Cardiac muscle cell (in vitro differentiated cells and primary cell): ENCODE measurements around the gene ZBTB40. TPM values are rescaled to one million over a fixed set of nuclear protein-coding genes. Genes with fewer than 3 reads are reported as not detected.
A peak's percentile ranks its signal among the peaks of the same experiment; 100 is the strongest.

Source experiments
- DNase-seq, 2 donors: peaks; one replicate each; pipeline versions ENCODE4 v3.0.0 to v3.0.0-alpha.2; 2010 to 2017; ENCODE audit warnings: low read depth in 1 of 2, low spot score in 1 of 2
- H3K27ac ChIP-seq: fragments of 200-600 bp; sonication (generic); 2 replicates; pipeline ENCODE4 v1.5.1; 2016
- H3K27me3 ChIP-seq: fragments of 200-600 bp; sonication (generic); 2 replicates; pipeline ENCODE4 v1.6.0; 2016; ENCODE audit warnings: control low read depth
- H3K36me3 ChIP-seq: fragments of 200-600 bp; sonication (generic); 2 replicates; pipeline ENCODE4 v1.5.1; 2016; ENCODE audit warnings: control low read depth
- H3K4me1 ChIP-seq: fragments of 200-600 bp; sonication (generic); 2 replicates; pipeline ENCODE4 v1.8.1; 2017; ENCODE audit warnings: low read depth, mild to moderate bottlenecking, mixed run types
- H3K4me3 ChIP-seq: fragments of 200-600 bp; sonication (generic); 2 replicates; pipeline ENCODE4 v1.5.1; 2016; ENCODE audit warnings: mild to moderate bottlenecking
- H3K9me3 ChIP-seq: fragments of 200-600 bp; sonication (generic); 2 replicates; pipeline ENCODE4 v1.5.1; 2017; ENCODE audit warnings: low read depth, mild to moderate bottlenecking, control low read depth
- CTCF ChIP-seq: IDR thresholded peaks from 2 replicates; pipeline ENCODE4 v1.5.1; 2012; ENCODE audit warnings: low read depth, mild to moderate bottlenecking, low read length
- polyA plus RNA-seq: library from polyadenylated mRNA; unstranded; fragments of >200 nt; fragmentation: Nextera tagmentation; extraction: Ambion mirVana; gene quantifications from 2 replicates; pipeline ENCODE4 v1.2.1, GENCODE V29; 2016
- total RNA-seq: library from RNA; depleted of rRNA; stranded (reverse); fragments of >200 nt; gene quantifications from 2 replicates; pipeline ENCODE4 v1.2.3, GENCODE V29; 2016

ZBTB40 gene
- total and polyA plus RNA-seq, 2 experiments from 2014 or later = 8.3 to 18.1 TPM

- no peaks in the 10 kb centered on the region for H3K27me3 ChIP-seq
- H3K27ac ChIP-seq = peak overlapping the region; percentile 8
- no peak for TF ChIP-seq CTCF
- DNase-seq = no peak
- H3K4me3 ChIP-seq = no peak overlapping the region
- H3K9me3 ChIP-seq = no peaks in the 10 kb centered on the region
- peaks cover 6% of the 10 kb centered on the region for H3K36me3 ChIP-seq
- peaks cover 30% of the 10 kb centered on the region for H3K4me1 ChIP-seq
These were observed 50.6 kb downstream of the ZBTB40 start for GRCh38 chr1:22502202-22502601.

- no peak overlapping the region for H3K27ac ChIP-seq
- DNase-seq = peak in 1 of 2 donors; percentile 54
These were observed 52.2 kb downstream of the ZBTB40 start for GRCh38 chr1:22503721-22504410.

GRCh38 chr1:22506130-22506692 is 54.6 kb downstream of the ZBTB40 start:
- H3K4me1 ChIP-seq = peaks cover 22% of the 10 kb centered on the region
- H3K27me3 ChIP-seq = no peaks in the 10 kb centered on the region
- H3K27ac ChIP-seq = no peak overlapping the region
- no peak for TF ChIP-seq CTCF
- peaks cover 16% of the 10 kb centered on the region for H3K36me3 ChIP-seq
- no peaks in the 10 kb centered on the region for H3K9me3 ChIP-seq
- no peak for DNase-seq
- no peak overlapping the region for H3K4me3 ChIP-seq

More at GRCh38 chr1:22503721-22504410, 52.2 kb downstream of the ZBTB40 start:
- Histone ChIP-seq H3K4me1 (peaks cover 41% of the 10 kb centered on the region), H3K36me3 (peaks cover 6% of the 10 kb centered on the region), H3K27me3 (no peaks in the 10 kb centered on the region), H3K9me3 (no peaks in the 10 kb centered on the region), H3K4me3 (no peak overlapping the region)
- TF ChIP-seq CTCF = no peak

GRCh38 chr1:22507587-22507986 is 55.9 kb downstream of the ZBTB40 start:
- no peak for TF ChIP-seq CTCF
- Histone ChIP-seq H3K36me3 (peaks cover 25% of the 10 kb centered on the region), H3K9me3 (no peaks in the 10 kb centered on the region), H3K27ac (no peak overlapping the region), H3K4me3 (no peak overlapping the region), H3K27me3 (no peaks in the 10 kb centered on the region), H3K4me1 (peaks cover 14% of the 10 kb centered on the region)
- no peak for DNase-seq

GRCh38 chr1:22508329-22508728 is 56.7 kb downstream of the ZBTB40 start:
- H3K27ac ChIP-seq = no peak overlapping the region
- no peaks in the 10 kb centered on the region for H3K9me3 ChIP-seq
- no peak for TF ChIP-seq CTCF
- peak in 1 of 2 donors; percentile 48 for DNase-seq
- H3K36me3 ChIP-seq = peaks cover 30% of the 10 kb centered on the region
- H3K4me1 ChIP-seq = peaks cover 14% of the 10 kb centered on the region
- H3K27me3 ChIP-seq = no peaks in the 10 kb centered on the region
- no peak overlapping the region for H3K4me3 ChIP-seq
